GM18951 (cell line): ENCODE results near the gene AREG.

Source experiments
- POLR2A ChIP-seq: IDR thresholded peaks from 4 replicates; pipeline ENCODE4 v1.6.1; 2011; ENCODE audit warnings: mild to moderate bottlenecking; ENCODE audit not compliant: insufficient read length, insufficient read depth; ENCODE audit errors: extremely low read depth
- in situ Hi-C: fragments of 300-500 bp; cut with MboI; formaldehyde crosslinking; loops from one replicate; pipeline ENCODE4 v1.12.0; 2022; ENCODE audit warnings: low sequenced_read_pairs, mixed read lengths, inconsistent platforms; ENCODE audit not compliant: unreplicated experiment

The AREG gene

GRCh38 chr4:74487771-74488170 is 42.8 kb downstream of the AREG start:
- TF ChIP-seq POLR2A: no peak
- in situ Hi-C loops: no loop called here

- TF ChIP-seq POLR2A: no peak
- in situ Hi-C loops: no loop called here
These were observed 45.8 kb downstream of the AREG start for GRCh38 chr4:74490736-74491135.

- in situ Hi-C loops: no loop called here
- no peak for TF ChIP-seq POLR2A
These were observed 55.2 kb downstream of the AREG start for GRCh38 chr4:74499986-74500781.

GRCh38 chr4:74501579-74501978 is 56.6 kb downstream of the AREG start:
- TF ChIP-seq POLR2A: no peak
- in situ Hi-C loops: no loop called here

- in situ Hi-C loops: no loop called here
- TF ChIP-seq POLR2A: no peak
These were observed 58.6 kb downstream of the AREG start for GRCh38 chr4:74503580-74503979.

- in situ Hi-C loops: no loop called here
- no peak for TF ChIP-seq POLR2A
These were observed 59.3 kb downstream of the AREG start for GRCh38 chr4:74504212-74504611.
